AG10803 (cell line): ENCODE results near the gene GID8.

Source experiments
- DNase-seq: peaks from one replicate; pipeline ENCODE4 v3.0.0; 2010; ENCODE audit warnings: low read depth
- H3K4me3 ChIP-seq: 2 replicates; pipeline ENCODE4 v1.5.1; 2011; ENCODE audit warnings: mild to moderate bottlenecking, low read length, control low read depth
- CTCF ChIP-seq: conservative IDR thresholded peaks from 2 replicates; pipeline ENCODE4 v1.5.1; 2011; ENCODE audit warnings: mild to moderate bottlenecking, low read length, control low read depth, inconsistent platforms

GID8 gene

GRCh38 chr20:62943396-62943795, 5.4 kb downstream of the GID8 start:
- no peak for DNase-seq
- H3K4me3 ChIP-seq, result no peak overlapping the region
- no peak for TF ChIP-seq CTCF

- no peak overlapping the region for H3K4me3 ChIP-seq
- TF ChIP-seq CTCF, result no peak
- DNase-seq, result no peak
Measured at GRCh38 chr20:62944184-62944583, 6.2 kb downstream of the GID8 start.

- no peak for DNase-seq
- no peak overlapping the region for H3K4me3 ChIP-seq
- TF ChIP-seq CTCF, result no peak
Measured at GRCh38 chr20:62944746-62945145, 6.8 kb downstream of the GID8 start.

GRCh38 chr20:62945771-62946339, 7.9 kb downstream of the GID8 start:
- DNase-seq, result no peak

GRCh38 chr20:62946918-62947317, 9.0 kb downstream of the GID8 start:
- DNase-seq, result no peak
- no peak overlapping the region for H3K4me3 ChIP-seq
- no peak for TF ChIP-seq CTCF

More at GRCh38 chr20:62945771-62946339, 7.9 kb downstream of the GID8 start:
- TF ChIP-seq CTCF, result no peak
- H3K4me3 ChIP-seq, result no peak overlapping the region

- no peak overlapping the region for H3K4me3 ChIP-seq
- DNase-seq, result no peak
- TF ChIP-seq CTCF, result no peak
Measured at GRCh38 chr20:62947532-62948300, 9.8 kb downstream of the GID8 start.
